Osteoblast (primary cell): ENCODE data around the gene TMEM176A. TPM values are rescaled to one million over a fixed set of nuclear protein-coding genes. Genes with fewer than 3 reads are reported as not detected.

ENCODE experiments used
- DNase-seq: peaks from one replicate; pipeline ENCODE4 v3.0.0; 2011; ENCODE audit warnings: low spot score, mixed read lengths; ENCODE audit not compliant: insufficient read length; ENCODE audit errors: missing footprints
- H2AFZ ChIP-seq: 2 replicates; pipeline ENCODE4 v1.6.0; 2011; ENCODE audit warnings: mild to moderate bottlenecking, low read length
- H3K27ac ChIP-seq: 2 replicates; pipeline ENCODE4 v1.5.1; 2011; ENCODE audit warnings: mild to moderate bottlenecking, low read depth, low read length, moderate library complexity
- H3K27me3 ChIP-seq: 2 replicates; pipeline ENCODE4 v1.6.0; 2012; ENCODE audit warnings: mild to moderate bottlenecking, control low read depth, inconsistent platforms, low read length, moderate library complexity; ENCODE audit not compliant: insufficient read depth
- H3K36me3 ChIP-seq: 2 replicates; pipeline ENCODE4 v1.5.1; 2011; ENCODE audit warnings: mild to moderate bottlenecking, low read length, control low read depth, moderate library complexity; ENCODE audit not compliant: insufficient read depth
- H3K4me1 ChIP-seq: 2 replicates; pipeline ENCODE4 v1.5.1; 2011; ENCODE audit warnings: mild to moderate bottlenecking, low read length, control low read depth, moderate library complexity; ENCODE audit not compliant: insufficient read depth
- H3K4me2 ChIP-seq: 2 replicates; pipeline ENCODE4 v1.6.0; 2011; ENCODE audit warnings: mild to moderate bottlenecking, low read length; ENCODE audit not compliant: insufficient read depth
- H3K4me3 ChIP-seq: fragments of 200-600 bp; sonication (generic); 3 replicates; pipeline ENCODE4 v1.5.1; 2012; ENCODE audit warnings: mild to moderate bottlenecking, low read length, inconsistent platforms; ENCODE audit not compliant: insufficient read depth
- H3K79me2 ChIP-seq: 2 replicates; pipeline ENCODE4 v1.6.0; 2012; ENCODE audit warnings: mild to moderate bottlenecking, low read length, control low read depth, inconsistent platforms; ENCODE audit not compliant: insufficient read depth
- H3K9me3 ChIP-seq: 2 replicates; pipeline ENCODE4 v1.5.1; 2011; ENCODE audit warnings: low read depth, low read length, control low read depth
- H4K20me1 ChIP-seq: 2 replicates; pipeline ENCODE4 v1.6.0; 2012; ENCODE audit warnings: mild to moderate bottlenecking, low read length, control low read depth; ENCODE audit not compliant: insufficient read depth
- total RNA-seq: library from RNA; depleted of rRNA; stranded (reverse); fragments of >200 nt; gene quantifications from 2 replicates; pipeline ENCODE4 v1.2.3, GENCODE V29; 2012
- TF ChIP-seq, protein P1 (sequence below): IDR thresholded peaks from 2 replicates; pipeline ENCODE4 v1.5.1; 2011; ENCODE audit warnings: mild to moderate bottlenecking, low read depth, low read length, moderate library complexity; ENCODE audit errors: extremely low read depth

TMEM176A gene
- total RNA-seq, 1 donor, result not detected

DNA sequence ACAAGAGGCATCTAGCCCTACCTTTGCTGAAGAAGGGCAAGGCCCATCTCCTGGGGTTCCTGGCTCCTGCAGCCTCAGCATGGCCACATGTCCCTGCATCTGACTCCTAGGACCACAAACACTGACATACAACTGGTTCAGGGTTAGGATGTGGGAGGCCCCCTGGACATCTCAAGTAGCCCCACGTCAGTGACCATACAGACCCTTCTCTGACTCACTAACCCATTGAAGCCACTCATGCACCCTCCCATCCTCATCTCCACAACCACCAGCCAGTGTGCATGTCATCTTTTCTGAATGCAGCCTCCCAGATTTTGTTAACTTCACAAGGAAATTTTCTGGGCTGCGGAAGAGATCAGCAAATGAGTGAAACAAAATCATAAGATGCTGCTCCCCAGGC is 18.6 kb upstream of the TMEM176A start:
- Histone ChIP-seq H4K20me1 (no peaks in the 10 kb centered on the region), H3K79me2 (no peaks in the 10 kb centered on the region), H3K4me1 (no peaks in the 10 kb centered on the region), H3K27ac (no peak overlapping the region), H3K27me3 (no peaks in the 10 kb centered on the region), H3K9me3 (no peaks in the 10 kb centered on the region), H2AFZ (no peak overlapping the region), H3K4me2 (no peak overlapping the region), H3K4me3 (no peak overlapping the region), H3K36me3 (no peaks in the 10 kb centered on the region)
- DNase-seq, result no peak
- TF ChIP-seq, protein P1, sequence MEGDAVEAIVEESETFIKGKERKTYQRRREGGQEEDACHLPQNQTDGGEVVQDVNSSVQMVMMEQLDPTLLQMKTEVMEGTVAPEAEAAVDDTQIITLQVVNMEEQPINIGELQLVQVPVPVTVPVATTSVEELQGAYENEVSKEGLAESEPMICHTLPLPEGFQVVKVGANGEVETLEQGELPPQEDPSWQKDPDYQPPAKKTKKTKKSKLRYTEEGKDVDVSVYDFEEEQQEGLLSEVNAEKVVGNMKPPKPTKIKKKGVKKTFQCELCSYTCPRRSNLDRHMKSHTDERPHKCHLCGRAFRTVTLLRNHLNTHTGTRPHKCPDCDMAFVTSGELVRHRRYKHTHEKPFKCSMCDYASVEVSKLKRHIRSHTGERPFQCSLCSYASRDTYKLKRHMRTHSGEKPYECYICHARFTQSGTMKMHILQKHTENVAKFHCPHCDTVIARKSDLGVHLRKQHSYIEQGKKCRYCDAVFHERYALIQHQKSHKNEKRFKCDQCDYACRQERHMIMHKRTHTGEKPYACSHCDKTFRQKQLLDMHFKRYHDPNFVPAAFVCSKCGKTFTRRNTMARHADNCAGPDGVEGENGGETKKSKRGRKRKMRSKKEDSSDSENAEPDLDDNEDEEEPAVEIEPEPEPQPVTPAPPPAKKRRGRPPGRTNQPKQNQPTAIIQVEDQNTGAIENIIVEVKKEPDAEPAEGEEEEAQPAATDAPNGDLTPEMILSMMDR, result no peak

DNA sequence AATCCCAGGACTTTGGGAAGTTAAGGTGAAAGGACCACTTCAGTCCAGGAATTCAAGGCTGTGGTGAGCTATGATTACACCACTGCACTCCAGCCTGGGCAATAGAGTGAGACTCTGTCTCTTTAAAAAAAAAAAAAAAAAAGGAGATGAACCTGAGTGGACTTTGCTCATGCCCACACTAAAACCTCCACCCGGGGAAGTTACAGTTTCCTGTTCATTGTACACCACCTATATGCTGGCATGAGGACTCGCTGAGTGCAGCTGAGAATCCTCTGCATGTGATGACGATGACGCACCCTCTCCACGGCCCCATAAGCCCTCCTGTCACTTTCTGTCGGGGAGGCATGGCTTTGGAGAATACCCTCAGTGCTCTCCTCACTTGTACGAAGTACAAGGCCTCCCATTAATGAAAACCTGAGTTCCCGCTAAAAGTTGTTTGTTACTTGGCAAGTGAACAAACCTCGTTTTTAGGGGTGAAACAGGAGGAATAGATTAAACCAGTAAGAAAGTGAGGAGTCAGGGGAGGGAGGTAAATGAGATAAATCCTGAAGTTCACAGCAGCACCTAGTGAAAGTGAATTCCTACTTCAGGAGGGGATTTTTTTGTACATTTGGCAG is 16.3 kb upstream of the TMEM176A start:
- Histone ChIP-seq H2AFZ (no peak overlapping the region), H3K4me2 (no peak overlapping the region), H3K27me3 (no peaks in the 10 kb centered on the region), H4K20me1 (no peaks in the 10 kb centered on the region), H3K4me3 (no peak overlapping the region), H3K27ac (no peak overlapping the region), H3K4me1 (no peaks in the 10 kb centered on the region), H3K36me3 (no peaks in the 10 kb centered on the region), H3K9me3 (no peaks in the 10 kb centered on the region), H3K79me2 (no peaks in the 10 kb centered on the region)
- TF ChIP-seq, protein P1, result no peak
- no peak for DNase-seq

DNA sequence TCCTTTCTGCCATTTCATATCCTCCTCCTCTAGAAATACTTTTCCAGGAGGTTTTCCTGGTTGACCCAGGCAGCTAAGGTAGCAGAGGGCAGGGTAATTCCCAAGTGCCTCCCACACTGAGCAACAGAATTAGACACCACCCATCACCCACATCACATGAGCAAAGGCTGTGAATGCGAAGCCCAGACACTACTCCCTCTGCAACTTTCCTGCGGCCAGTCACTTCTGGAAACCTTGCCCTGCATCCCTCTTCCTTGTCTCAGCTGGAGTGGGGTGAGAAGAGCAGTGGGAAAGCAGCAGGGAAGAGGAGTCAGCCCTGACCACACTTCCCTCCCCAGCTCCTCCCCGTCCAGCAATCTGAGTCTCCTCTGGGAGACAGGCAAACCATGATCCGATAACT is 15.6 kb upstream of the TMEM176A start:
- TF ChIP-seq, protein P1, result no peak
- H3K4me2 ChIP-seq, result no peak overlapping the region
- no peak for DNase-seq
- no peaks in the 10 kb centered on the region for H3K9me3 ChIP-seq
- no peaks in the 10 kb centered on the region for H3K4me1 ChIP-seq
- H3K27ac ChIP-seq, result no peak overlapping the region
- no peak overlapping the region for H2AFZ ChIP-seq
- no peaks in the 10 kb centered on the region for H3K27me3 ChIP-seq
- no peaks in the 10 kb centered on the region for H4K20me1 ChIP-seq
- H3K36me3 ChIP-seq, result no peaks in the 10 kb centered on the region
- no peak overlapping the region for H3K4me3 ChIP-seq
- H3K79me2 ChIP-seq, result no peaks in the 10 kb centered on the region

DNA sequence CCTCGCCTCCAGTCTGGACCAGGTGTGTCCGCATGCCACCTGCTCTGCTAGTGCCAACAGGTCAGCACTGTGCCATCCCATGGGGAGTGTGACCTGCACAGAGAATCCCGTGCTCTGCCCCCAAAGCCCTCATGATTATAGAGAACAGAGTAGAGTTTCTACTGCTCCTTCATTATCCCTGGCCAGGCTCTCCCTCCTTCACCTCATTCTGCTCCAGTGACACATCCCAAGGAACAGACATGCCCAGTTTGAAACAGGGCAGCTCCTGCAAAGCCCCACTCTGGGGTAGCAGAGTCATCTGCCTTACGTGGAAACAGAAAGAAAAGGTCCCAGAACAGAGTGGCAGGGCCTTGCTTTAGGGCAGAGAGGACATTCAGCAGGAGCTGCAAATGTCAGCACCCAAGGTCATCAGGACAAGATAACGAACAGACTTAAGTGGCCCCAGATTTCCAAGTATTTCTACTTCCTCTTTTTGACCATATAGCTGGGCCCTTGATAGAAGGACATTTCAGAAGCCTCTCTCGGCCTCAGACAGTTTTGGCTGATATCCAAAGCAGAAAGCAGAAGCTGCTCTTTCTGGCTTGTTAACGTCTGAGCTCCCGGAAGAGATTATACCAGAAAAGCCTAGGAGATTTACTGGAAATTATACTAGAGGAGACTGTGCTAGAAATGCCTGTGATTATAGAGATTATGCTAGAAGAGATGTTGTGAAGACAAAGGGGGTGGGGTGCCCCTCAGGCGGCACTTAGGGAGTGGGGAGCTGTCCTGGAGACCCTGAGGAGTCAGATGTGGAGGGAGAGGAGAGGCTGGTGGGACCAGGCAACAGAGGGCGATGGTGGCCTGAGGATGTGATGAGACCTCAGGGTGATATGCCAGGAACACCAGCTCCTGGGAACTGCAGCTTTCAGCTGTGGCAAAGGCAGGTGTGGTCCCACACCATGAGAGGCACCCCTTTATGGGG is 13.0 kb upstream of the TMEM176A start:
- Histone ChIP-seq H3K9me3 (no peaks in the 10 kb centered on the region), H3K27ac (no peak overlapping the region), H3K4me2 (no peak overlapping the region), H3K27me3 (no peaks in the 10 kb centered on the region), H3K4me3 (no peak overlapping the region), H3K79me2 (no peaks in the 10 kb centered on the region), H2AFZ (no peak overlapping the region), H3K4me1 (no peaks in the 10 kb centered on the region), H4K20me1 (no peaks in the 10 kb centered on the region), H3K36me3 (no peaks in the 10 kb centered on the region)
- no peak for DNase-seq
- TF ChIP-seq, protein P1, result no peak
